Keratinocyte (primary cell): ENCODE data around the gene D2HGDH.

Source experiments
- EZH2 ChIP-seq: IDR thresholded peaks from one replicate; pipeline ENCODE4 v1.6.1; 2012; ENCODE audit warnings: inconsistent platforms, mild to moderate bottlenecking, low read length, moderate library complexity
- TF ChIP-seq, protein P1 (sequence below), 3 experiments: IDR thresholded peaks in 1 of 3; conservative IDR thresholded peaks in 1 of 3; optimal IDR thresholded peaks in 1 of 3; 2 replicates in 2 of 3; 3 replicates in 1 of 3; pipeline versions ENCODE3 to v1.5.1; 2011; ENCODE audit warnings: low read length in 3 of 3, mild to moderate bottlenecking in 3 of 3, moderate library complexity in 2 of 3, control low read depth in 1 of 3, inconsistent platforms in 1 of 3; ENCODE audit not compliant: insufficient read depth in 2 of 3; ENCODE audit errors: extremely low read depth in 1 of 3

GRCh38 chr2:241763551-241764274, 29.3 kb downstream of the D2HGDH start:
- TF ChIP-seq, protein P1, sequence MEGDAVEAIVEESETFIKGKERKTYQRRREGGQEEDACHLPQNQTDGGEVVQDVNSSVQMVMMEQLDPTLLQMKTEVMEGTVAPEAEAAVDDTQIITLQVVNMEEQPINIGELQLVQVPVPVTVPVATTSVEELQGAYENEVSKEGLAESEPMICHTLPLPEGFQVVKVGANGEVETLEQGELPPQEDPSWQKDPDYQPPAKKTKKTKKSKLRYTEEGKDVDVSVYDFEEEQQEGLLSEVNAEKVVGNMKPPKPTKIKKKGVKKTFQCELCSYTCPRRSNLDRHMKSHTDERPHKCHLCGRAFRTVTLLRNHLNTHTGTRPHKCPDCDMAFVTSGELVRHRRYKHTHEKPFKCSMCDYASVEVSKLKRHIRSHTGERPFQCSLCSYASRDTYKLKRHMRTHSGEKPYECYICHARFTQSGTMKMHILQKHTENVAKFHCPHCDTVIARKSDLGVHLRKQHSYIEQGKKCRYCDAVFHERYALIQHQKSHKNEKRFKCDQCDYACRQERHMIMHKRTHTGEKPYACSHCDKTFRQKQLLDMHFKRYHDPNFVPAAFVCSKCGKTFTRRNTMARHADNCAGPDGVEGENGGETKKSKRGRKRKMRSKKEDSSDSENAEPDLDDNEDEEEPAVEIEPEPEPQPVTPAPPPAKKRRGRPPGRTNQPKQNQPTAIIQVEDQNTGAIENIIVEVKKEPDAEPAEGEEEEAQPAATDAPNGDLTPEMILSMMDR (optimal IDR thresholded peaks at IDR 0.05 in 1 of 3, IDR thresholded peaks at IDR 0.05 in 1 of 3, conservative IDR thresholded peaks at IDR 0.05 in 1 of 3; ENCODE audit: extremely low read depth in 1 of 3, insufficient read depth in 2 of 3, low read length in 3 of 3): no peak
- TF ChIP-seq EZH2: no peak
